Amygdala (tissue), 56 donors: Measurements from ENCODE around the gene ZC3H10.
A peak's percentile ranks its signal among the peaks of the same experiment; 100 is the strongest.

Source experiments
- DNase-seq, 56 donors: peaks; one replicate each; lab custom pipeline; 2025; lab: John Stamatoyannopoulos, UW

The ZC3H10 gene

DNA sequence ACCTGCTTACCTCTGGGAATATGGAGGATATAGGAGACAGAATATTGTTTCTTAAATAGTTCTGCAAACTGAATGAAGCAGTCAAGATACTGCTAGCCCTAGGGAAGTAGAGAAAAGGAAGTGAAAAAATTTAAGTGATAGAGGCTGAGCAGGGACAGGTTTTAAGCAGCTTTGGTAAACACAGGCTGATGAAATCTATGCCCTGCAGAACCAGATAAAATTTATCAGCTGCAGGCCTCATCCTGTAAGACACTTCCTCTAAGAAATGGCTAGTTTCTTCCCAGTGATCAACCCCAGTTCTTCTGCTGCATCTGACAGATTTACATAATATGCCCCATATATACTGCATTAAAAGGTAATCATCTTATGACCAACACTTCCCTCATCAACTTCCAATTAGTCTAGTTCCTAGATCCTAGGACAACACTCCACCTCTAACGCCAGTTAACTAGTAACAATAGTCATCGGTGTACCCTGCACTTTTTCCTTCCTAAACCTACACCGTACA lies 8.7 kb downstream of the ZC3H10 start:
- no peak for DNase-seq

DNA sequence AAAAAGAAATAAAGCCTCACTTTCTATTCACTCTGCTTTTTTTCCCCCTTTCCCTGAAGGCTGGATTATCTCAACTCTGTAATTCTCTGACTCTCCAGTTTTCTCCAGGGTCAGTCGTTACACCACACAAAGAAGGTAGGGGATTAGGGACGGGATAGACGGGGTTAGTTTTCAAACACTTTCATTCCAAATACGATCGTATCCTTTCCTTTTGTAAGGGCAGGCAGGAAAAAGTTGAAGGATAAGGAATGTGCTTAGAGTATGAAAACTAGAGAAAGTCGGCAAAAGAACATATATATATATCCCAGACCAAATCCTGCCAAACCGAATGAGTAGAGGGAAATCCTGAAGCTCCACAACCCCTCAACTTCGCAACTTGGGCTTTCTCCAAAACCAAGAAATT lies 9.4 kb downstream of the ZC3H10 start:
- no peak for DNase-seq

DNA sequence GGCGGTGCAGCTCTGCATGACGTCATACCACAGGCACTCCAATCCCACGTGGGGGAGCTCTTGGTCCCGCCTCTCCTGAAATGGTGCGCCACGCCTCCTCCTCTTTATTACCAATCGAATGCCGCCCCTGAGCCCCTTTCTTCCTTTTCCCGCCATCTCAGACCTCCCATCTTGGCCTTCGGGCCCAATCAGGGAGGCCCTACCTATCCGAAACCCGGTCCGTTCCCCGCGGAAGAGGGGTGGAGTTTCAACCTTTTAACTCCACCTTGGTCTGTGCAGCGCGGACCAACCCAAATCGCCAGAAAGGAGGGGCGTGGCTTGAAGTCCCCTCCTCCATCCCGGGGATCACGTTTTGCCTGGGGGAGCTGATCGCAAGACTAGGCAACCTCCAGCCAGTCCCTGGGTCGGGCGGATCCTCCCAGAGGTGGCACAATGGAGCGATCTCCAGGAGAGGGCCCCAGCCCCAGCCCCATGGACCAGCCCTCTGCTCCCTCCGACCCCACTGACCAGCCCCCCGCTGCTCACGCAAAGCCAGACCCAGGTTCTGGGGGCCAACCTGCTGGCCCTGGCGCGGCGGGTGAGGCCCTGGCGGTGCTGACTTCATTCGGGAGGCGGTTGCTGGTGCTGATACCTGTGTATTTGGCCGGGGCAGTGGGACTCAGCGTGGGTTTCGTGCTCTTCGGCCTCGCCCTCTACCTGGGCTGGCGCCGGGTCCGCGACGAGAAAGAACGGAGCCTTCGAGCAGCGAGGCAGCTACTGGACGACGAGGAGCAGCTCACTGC lies 10.0 kb downstream of the ZC3H10 start, which contains the start of gene ESYT1:
TSS of gene ESYT1 (plus strand) at position 380 of the 782 bp plus-strand sequence. CDS start at position 433, 53 bp downstream.
- DNase-seq, result peak; percentile 45 to 99 (median 94)

DNA sequence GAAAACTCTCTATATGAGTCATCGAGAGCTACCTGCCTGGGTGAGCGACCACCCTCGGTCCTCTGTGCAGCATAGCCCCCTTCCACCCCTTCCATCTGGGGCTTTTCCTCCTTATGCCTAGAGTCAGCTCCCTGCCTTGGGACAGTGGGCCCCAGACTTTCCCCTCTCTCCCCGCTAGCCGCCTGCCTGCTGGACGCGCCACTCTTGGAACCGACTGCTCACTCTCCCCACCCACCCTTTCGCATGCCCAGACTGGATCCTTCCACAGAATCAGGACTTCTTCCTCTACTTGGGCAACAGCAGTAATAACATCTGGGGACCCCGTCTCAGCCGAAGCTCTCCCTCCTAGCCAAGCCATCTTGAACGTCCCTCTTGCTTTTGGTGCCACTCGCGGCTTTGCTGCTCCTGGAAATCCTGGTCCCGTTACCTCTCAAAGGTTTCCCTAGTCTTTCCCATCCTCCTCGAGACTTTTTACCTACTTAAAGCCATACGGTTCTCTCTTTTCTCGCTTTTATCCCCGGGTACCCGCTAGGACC lies 10.7 kb downstream of the ZC3H10 start:
- DNase-seq, result peak in 22 of 56 donors; percentile 8 to 55 (median 31)

DNA sequence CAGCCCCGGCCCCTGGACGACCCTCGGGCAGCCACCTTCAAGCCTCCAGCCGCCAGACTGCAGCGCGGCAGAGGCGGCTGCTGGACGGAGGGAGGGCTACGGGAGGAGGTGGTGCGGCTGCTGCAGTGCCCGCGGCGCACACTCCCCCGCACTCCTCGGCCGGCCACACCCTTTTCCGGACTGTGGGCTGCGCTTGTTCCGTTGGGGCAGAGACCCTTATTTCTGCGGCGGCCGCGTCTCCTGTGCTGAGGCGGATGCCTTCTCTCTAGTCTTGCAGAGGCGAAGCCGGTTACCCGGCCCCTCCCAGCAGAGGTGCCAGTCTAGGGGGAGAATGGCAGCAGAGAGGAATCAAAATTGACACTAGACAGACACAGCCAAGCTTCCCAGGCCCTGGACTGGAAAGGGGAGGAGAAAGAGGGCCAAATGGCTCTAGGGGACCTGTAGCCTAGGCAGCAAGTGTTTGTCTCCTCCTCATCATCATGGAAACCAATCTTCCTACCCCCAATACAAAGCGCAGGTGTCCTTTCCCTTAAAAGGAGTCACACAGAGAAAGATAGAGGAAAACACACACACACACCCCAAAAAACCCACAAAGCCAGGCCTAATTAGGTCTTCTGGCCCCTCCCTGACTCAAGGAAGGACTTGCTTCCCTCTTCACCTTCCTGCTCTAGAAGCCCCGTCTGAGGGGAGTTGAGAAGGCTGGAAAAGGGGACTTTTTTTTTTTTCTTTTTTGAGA lies 11.3 kb downstream of the ZC3H10 start:
- DNase-seq, result peak in 29 of 56 donors; percentile 9 to 50 (median 27)

DNA sequence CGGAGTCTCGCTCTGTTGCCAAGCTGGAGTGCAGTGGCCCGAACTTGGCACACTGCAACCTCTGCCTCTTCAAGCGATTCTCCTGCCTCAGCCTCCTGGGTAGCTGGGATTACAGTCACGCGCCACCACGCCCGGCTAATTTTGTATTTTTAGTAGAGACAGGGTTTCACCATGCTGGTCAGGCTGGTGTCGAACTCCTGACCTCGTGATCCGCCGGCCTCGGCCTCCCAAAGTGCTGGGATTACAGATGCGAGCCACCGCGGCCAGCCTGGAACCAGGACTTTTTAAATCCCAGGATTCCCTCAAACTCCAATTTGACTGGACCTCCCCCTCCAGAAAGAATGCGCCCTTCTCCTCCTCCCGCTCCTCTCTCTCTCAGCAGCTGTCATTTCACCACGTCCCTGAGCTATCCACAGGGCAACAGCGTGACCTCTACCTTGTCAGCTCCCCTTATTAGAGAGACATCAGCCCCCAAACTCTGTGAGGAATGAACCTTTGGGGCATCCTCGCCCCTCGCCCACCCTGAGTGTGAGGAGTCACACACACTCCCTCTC lies 12.0 kb downstream of the ZC3H10 start:
- no peak for DNase-seq

DNA sequence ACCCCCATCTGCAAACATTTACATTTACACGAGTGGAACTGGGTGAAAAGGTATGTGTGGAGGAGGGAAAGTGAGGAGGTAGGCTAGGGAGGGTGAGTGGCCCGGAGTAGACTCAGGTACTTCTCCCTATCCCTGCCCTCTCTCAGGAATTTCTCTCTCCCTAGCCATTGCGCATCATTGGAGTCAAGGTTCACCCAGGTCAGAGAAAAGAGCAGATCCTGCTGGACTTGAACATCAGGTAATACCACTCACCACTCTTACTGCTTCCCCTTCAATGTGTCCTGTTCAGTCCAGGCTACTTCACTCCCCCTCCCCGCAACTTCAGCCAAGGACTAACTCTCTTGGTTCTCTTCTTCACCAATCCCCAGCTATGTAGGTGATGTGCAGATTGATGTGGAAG lies 12.8 kb downstream of the ZC3H10 start:
- no peak for DNase-seq

DNA sequence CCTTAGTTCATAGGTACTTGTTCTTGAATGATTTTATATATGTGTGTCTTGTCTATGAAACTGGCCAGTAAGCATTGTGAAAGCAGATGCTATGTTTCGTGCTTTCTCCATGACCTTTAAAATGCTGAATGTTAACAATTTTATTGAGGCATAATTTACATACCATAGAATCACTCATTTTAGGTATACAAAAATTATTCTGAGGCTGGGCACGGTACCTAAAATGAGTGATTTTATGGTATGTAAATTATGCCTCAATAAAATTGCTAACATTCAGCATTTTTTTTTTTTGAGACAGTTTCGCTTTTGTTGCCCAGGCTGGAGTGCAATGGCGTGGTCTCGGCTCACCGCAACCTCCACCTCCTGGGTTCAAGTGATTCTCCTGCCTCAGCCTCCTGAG lies 16.8 kb downstream of the ZC3H10 start:
- no peak for DNase-seq

DNA sequence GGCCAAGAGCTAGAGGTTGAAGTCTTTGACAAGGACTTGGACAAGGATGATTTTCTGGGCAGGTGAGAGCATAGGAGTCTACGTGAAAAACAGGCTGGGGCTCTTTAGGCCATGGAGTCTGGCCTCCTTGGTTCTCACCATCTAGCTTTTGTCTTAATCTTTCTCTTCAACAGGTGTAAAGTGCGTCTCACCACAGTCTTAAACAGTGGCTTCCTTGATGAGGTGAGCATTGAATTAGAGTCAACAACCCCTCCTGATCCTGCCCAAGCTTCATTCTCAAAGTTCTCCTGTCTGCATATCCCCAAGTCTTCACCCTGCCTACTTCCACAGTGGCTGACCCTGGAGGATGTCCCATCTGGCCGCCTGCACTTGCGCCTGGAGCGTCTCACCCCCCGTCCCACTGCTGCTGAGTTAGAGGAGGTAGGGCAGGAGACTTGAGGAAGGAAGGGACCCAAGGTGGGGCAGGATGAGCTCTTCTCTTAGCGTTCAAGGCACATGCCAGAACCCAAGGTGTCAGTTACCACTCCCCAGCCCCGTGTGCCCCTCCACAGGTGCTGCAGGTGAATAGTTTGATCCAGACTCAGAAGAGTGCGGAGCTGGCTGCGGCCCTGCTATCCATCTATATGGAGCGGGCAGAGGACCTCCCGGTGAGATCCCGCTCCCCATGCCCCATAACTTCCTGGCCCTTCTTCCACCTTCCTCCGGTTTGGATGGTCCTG lies 19.9 kb downstream of the ZC3H10 start:
- no peak for DNase-seq

DNA sequence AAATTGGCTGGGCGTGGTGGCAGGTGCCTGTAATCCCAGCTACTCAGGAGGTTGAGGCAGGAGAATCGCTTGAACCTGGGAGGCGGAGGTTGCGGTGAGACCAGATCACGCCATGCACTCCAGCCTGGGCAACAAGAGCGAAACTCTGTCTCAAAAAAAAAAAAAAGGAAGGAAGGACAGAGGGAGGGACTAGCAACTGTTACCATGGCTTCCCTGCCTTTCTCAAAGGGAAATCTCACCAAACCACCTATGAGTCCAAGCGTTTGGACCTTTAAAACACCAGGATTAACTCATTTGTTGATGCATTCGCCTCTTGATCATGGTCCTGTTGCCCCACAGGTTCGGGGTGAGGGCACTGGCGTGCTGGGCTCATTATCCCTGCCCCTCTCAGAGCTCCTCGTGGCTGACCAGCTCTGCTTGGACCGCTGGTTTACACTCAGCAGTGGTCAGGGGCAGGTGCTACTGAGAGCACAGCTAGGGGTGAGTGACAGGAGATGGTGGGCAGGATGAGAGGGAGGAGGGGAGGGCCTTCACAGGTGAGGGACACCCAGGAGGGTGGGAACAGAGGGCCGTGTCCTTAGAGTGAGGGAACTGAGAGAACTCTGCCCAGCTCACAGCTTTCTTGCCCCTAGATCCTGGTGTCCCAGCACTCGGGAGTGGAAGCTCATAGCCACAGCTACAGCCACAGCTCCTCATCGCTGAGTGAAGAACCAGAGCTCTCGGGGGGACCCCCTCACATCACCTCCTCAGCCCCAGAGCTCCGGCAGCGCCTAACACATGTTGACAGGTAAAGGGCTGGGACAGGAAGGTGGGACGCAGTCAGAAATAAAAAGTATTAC lies 24.1 kb downstream of the ZC3H10 start:
- DNase-seq, result no peak

DNA sequence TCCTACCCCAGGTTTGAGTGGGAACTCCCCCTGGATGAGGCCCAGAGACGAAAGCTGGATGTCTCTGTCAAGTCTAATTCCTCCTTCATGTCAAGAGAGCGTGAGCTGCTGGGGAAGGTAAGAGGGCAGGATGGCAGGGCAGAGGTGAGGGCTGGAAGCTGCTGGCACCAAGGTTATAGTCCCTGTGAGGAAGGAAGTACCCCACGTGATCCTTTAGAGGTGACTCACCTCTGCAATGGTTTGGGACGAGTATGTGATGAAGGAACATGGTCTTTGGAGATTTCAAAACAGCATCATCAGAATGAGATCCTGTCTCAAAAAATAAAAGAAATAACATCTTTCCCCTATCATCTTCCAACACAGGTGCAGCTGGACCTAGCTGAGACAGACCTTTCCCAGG lies 25.2 kb downstream of the ZC3H10 start:
- DNase-seq, result no peak

DNA sequence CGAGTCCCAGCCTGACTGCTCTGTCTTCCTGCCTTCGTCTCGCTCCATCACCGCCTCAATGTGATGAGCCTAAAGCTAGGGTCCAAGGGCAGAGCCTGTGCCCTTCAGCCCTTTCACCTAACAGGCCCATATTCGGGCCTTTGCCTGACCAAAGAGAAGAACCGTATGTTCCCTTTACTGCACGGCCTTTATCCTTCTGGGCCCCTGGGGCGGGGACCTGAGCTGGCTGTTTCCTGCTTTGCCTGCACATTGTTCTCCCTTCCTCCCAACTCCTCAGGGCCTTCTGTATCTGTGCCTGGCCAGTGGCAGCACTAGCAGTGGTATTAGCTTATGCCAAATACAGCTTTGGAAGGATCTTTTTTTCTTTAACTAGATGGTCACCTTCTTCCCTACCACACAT lies 25.8 kb downstream of the ZC3H10 start:
- peak in 1 of 56 donors; percentile 8 for DNase-seq

DNA sequence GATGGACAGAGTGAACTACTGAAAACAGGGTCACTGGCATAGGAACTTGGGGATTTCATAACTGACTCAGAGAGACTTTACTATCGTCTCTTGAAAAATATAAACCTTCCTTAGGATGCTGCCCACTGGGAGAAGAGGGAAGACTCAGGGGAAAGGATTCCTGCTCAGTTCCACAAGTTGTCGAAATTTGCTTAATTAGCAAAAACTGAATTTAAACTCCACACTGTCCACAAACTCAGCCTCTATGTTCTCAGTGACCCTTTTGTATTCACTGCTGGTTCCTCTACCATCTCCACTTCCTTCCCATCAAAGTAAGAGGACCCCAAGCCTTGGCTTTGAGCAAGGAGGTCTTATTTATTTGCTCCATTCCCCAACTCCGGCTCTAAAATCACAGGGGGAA lies 27.2 kb downstream of the ZC3H10 start:
- DNase-seq, result no peak

DNA sequence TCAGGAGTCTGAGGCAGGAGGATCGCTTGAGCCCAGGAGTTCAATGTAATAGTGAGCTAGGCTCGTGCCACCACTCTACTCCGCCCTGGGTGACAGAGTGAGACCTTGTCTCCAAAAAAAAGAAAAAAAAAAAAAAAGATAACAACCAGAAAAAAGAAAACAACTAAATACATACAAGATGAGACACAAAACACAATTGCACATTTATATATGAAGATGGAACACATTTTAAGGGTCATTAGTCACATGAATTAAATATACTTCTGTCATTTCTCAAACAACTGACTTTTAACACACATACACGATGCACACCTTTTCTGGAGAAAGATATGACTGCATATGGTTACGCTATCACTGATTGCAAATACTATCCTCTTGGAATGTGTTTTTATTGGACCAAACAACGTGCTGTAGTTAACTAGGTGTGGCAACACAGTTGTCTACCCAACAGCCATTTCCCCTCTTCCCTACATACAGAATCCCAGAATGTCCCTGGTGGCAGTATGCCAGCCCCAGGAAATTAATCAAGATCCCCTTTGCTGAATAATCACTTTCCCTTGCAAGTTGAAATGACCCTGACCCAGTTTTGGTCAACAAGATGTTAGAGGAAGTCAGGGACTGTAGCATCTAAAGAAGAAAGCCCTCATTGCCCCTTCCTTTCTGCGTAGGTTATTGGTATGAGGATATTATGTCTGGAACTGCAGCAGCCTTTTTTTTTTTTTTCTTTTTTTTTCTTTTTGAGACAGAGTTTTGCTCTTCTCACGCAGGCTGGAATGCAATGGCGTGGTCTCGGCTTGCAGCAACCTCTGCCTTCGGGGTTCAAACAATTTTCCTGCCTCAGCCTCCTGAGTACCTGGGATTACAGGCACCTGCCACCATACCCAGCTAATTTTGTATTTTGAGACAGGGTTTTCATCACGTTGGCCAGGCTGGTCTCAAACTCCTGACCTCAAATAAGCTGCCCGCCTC lies 28.7 kb downstream of the ZC3H10 start:
- DNase-seq, result no peak

DNA sequence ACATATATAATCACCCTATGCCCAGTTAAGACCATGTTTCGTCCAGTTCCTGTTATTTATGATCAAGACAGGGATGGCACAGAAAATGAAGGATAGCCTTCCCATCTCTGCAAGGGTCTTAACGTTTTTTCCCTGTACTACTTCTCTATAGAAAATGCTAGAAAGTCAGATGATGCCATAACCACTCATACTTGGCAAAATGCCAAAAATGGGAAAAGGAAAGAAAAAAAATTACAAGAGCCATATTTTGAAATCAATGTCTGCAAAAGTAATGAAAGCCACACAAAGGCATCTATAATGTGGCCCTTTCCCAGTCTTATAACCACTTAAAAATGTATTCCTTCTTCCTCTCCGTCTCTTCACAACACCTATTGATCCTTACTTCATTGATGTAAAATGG lies 32.5 kb downstream of the ZC3H10 start:
- DNase-seq, result no peak

DNA sequence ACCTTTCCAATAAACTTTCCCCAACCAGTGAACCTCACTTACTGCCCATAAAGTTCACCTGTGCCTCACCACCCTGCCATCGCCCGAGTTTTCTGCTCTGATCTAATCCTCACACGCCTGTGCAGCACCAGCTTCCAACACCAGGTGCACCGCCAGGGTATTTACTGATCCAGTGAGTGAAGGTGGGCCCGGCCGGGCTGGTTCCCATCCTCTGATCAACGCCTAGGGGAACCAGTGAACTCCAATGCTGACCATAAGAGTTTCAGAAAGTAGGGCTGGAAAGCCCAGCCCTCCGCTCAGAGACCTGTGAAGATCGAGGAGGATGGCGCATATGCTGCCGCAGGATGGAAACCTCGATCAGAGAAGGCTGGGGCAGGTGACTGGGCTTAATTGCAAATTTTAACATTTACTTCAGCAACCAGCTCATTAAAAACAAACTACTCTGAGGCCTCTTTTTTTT lies 33.6 kb downstream of the ZC3H10 start:
- DNase-seq, result peak in 18 of 56 donors; percentile 8 to 67 (median 46)

DNA sequence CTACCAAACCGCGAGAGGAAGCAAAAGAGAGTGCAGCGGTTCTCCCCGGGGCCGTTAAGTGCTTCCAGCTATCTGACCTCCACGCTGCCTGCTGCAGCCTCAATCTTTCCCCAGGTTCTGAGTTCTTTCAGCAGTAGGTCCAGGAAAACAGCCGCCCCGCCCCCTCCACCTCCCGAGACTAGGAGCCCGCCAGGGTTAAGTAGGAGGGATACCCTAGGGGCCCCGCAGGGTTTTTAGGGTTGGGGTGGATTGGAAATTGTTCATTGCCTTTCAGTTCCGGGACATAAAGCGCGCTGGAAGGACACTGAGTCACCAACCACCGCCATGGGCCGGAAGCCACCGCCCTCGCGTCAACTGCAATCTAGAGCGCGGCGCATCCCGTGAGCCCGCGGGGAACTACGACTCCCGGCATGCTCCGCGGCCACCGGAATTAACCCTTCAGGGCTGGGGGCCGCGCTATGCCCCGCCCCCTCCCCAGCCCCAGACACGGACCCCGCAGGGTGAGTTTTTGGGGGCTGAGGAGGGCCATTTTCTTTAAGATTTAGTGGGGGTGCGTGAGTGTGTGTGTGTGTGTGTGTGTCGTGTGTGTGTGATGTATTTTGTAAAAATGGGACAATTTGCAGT lies 34.2 kb downstream of the ZC3H10 start, which contains the start of gene MYL6B:
TSS of gene MYL6B (plus strand) at position 456 of the 624 bp plus-strand sequence. CDS start 1,332 bp downstream, outside the sequence.
- DNase-seq, result peak; percentile 38 to 95 (median 86)
